Measurements from ENCODE around the gene TBC1D19.
"Not testable (repeated sequence)": the region's sequence is repeated elsewhere in the genome, so short reads cannot be mapped to it uniquely, and the experiment has no call there.

TBC1D19 gene

GRCh38 chr4:26687728-26688127 lies 103.8 kb downstream of the TBC1D19 start:
- peak; percentile 92 for DNase-seq (ENCODE audit: low read depth)

- no peak for DNase-seq (ENCODE audit: low read depth)
Measured at GRCh38 chr4:26690506-26690905, 106.6 kb downstream of the TBC1D19 start.

GRCh38 chr4:26692014-26692726 lies 108.3 kb downstream of the TBC1D19 start:
- DNase-seq (ENCODE audit: low read depth): peak; percentile 64

GRCh38 chr4:26694131-26694530 lies 110.2 kb downstream of the TBC1D19 start:
- not testable (repeated sequence) for DNase-seq (ENCODE audit: low read depth)

GRCh38 chr4:26700110-26700509 lies 116.2 kb downstream of the TBC1D19 start:
- no peak for DNase-seq (ENCODE audit: low read depth)

GRCh38 chr4:26701095-26701494 lies 117.2 kb downstream of the TBC1D19 start:
- no peak for DNase-seq (ENCODE audit: low read depth)

GRCh38 chr4:26701786-26702227 lies 117.9 kb downstream of the TBC1D19 start:
- peak; percentile 51 for DNase-seq (ENCODE audit: low read depth)

GRCh38 chr4:26707342-26707741 lies 123.5 kb downstream of the TBC1D19 start:
- DNase-seq (ENCODE audit: low read depth): no peak

- DNase-seq (ENCODE audit: low read depth): no peak
Measured at GRCh38 chr4:26709246-26709645, 125.4 kb downstream of the TBC1D19 start.

GRCh38 chr4:26713563-26714151 lies 129.8 kb downstream of the TBC1D19 start:
- DNase-seq (ENCODE audit: low read depth): no peak

- no peak for DNase-seq (ENCODE audit: low read depth)
Measured at GRCh38 chr4:26715636-26716242, 131.9 kb downstream of the TBC1D19 start.

GRCh38 chr4:26717332-26717731 lies 133.4 kb downstream of the TBC1D19 start:
- peak; percentile 88 for DNase-seq (ENCODE audit: low read depth)

- DNase-seq (ENCODE audit: low read depth): peak; percentile 63
Measured at GRCh38 chr4:26719954-26720552, 136.2 kb downstream of the TBC1D19 start.

- DNase-seq (ENCODE audit: low read depth): no peak
Measured at GRCh38 chr4:26721685-26722084, 137.8 kb downstream of the TBC1D19 start.

GRCh38 chr4:26723216-26723615 lies 139.3 kb downstream of the TBC1D19 start:
- DNase-seq (ENCODE audit: low read depth): no peak

- no peak for DNase-seq (ENCODE audit: low read depth)
Measured at GRCh38 chr4:26724534-26724933, 140.7 kb downstream of the TBC1D19 start.

GRCh38 chr4:26726655-26727387 lies 142.9 kb downstream of the TBC1D19 start:
- no peak for DNase-seq (ENCODE audit: low read depth)

GRCh38 chr4:26727844-26728243 lies 144.0 kb downstream of the TBC1D19 start:
- DNase-seq (ENCODE audit: low read depth): no peak

- DNase-seq (ENCODE audit: low read depth): no peak
Measured at GRCh38 chr4:26729027-26729426, 145.1 kb downstream of the TBC1D19 start.

- DNase-seq (ENCODE audit: low read depth): no peak
Measured at GRCh38 chr4:26729547-26729946, 145.7 kb downstream of the TBC1D19 start.

- DNase-seq (ENCODE audit: low read depth): peak; percentile 8
Measured at GRCh38 chr4:26731351-26732035, 147.6 kb downstream of the TBC1D19 start.

- no peak for DNase-seq (ENCODE audit: low read depth)
Measured at GRCh38 chr4:26732356-26732755, 148.5 kb downstream of the TBC1D19 start.

All from ELR (cell line).